GM18520 (cell line): Measurements from ENCODE around the gene FOXO6.
A peak's percentile ranks its signal among the peaks of the same experiment; 100 is the strongest.
"Not testable (repeated sequence)": the region's sequence is repeated elsewhere in the genome, so short reads cannot be mapped to it uniquely, and the experiment has no call there.

ENCODE experiments used
- ATAC-seq: cut with Tn5 transposase; IDR thresholded peaks from one replicate; pipeline ENCODE4 v1.9.1; 2021; ENCODE audit not compliant: unreplicated experiment

FOXO6 gene

GRCh38 chr1:41328780-41329640 lies 32.2 kb upstream of the FOXO6 start:
- no peak for ATAC-seq

- no peak for ATAC-seq
Observed at GRCh38 chr1:41329662-41330587, 31.3 kb upstream of the FOXO6 start.

- no peak for ATAC-seq
Observed at GRCh38 chr1:41330588-41331545, 30.4 kb upstream of the FOXO6 start.

- no peak for ATAC-seq
Observed at GRCh38 chr1:41331546-41331917, 29.7 kb upstream of the FOXO6 start.

- ATAC-seq, result not testable (repeated sequence)
Observed at GRCh38 chr1:41332161-41332560, 29.1 kb upstream of the FOXO6 start.

- no peak for ATAC-seq
Observed at GRCh38 chr1:41333146-41333784, 28.0 kb upstream of the FOXO6 start.

GRCh38 chr1:41338820-41339219 lies 22.4 kb upstream of the FOXO6 start:
- no peak for ATAC-seq

- no peak for ATAC-seq
Observed at GRCh38 chr1:41340655-41341364, 20.4 kb upstream of the FOXO6 start.

- no peak for ATAC-seq
Observed at GRCh38 chr1:41341365-41341683, 19.9 kb upstream of the FOXO6 start.

- no peak for ATAC-seq
Observed at GRCh38 chr1:41341772-41342562, 19.3 kb upstream of the FOXO6 start.

GRCh38 chr1:41342774-41343355 lies 18.4 kb upstream of the FOXO6 start:
- ATAC-seq, result no peak

GRCh38 chr1:41343790-41344699 lies 17.2 kb upstream of the FOXO6 start:
- ATAC-seq, result no peak

- peak; percentile 30 for ATAC-seq
Observed at GRCh38 chr1:41344708-41345159, 16.5 kb upstream of the FOXO6 start.

GRCh38 chr1:41345434-41346075 lies 15.7 kb upstream of the FOXO6 start:
- ATAC-seq, result no peak

GRCh38 chr1:41347276-41347675 lies 14.0 kb upstream of the FOXO6 start:
- ATAC-seq, result no peak

- no peak for ATAC-seq
Observed at GRCh38 chr1:41348394-41348793, 12.8 kb upstream of the FOXO6 start.
